K562 (cell line): ENCODE results near the gene PFN3. TPM values are rescaled to one million over a fixed set of nuclear protein-coding genes. Genes with fewer than 3 reads are reported as not detected.
A peak's percentile ranks its signal among the peaks of the same experiment; 100 is the strongest.

Experiments used
- ATAC-seq: fragments of 200-7000 bp; cut with Tn5 transposase; 3 replicates; pipeline ENCODE4 v1.9.1; 2020; ENCODE audit warnings: moderate library complexity
- Bru-seq: library from RNA; stranded (reverse); fragments of 400-500 nt; gene quantifications from one replicate; lab custom pipeline; 2021; lab: Mats Ljungman, UMichigan
- BruChase-seq, 2 experiments: library from RNA; stranded (reverse); fragments of 400-500 nt; gene quantifications; one replicate each; lab custom pipeline; 2021; lab: Mats Ljungman, UMichigan
- BruUV-seq: library from RNA; stranded (reverse); fragments of 400-500 nt; replicated peaks from 2 replicates; lab custom pipeline; 2021; lab: Mats Ljungman, UMichigan
- CTCF ChIA-PET: fragments of 300-600 bp; formaldehyde crosslinking; extraction: SDS; loops from one replicate; lab custom pipeline; 2021; ENCODE audit warnings: low intra/inter-chr PET ratio; lab: Yijun Ruan, JAX
- POLR2A ChIA-PET: fragments of 300-600, 350-650 bp; sonication (Branson Sonifier 250); formaldehyde crosslinking; extraction: SDS; loops from one replicate; lab custom pipeline; 2021; ENCODE audit warnings: antibody characterized with exemption, inconsistent platforms; lab: Yijun Ruan, JAX
- DNase-seq, 4 experiments: peaks; one replicate each; pipeline versions ENCODE4 v3.0.0 to v3.0.0-alpha.2; 2011 to 2018; ENCODE audit warnings: low spot score in 3 of 4, mixed read lengths in 3 of 4; ENCODE audit errors: extremely low read depth in 1 of 4
- FAIRE-seq: peaks from 2 replicates; lab custom pipeline; 2011; peaks lifted over from hg19 to GRCh38; lab: Jason Lieb, UNC
- H2AFZ ChIP-seq: 2 replicates; pipeline ENCODE4 v1.6.0; 2011; ENCODE audit warnings: low read depth, low read length, control low read depth, inconsistent platforms
- H3K27ac ChIP-seq: fragments of 200-600 bp; 3 replicates; pipeline ENCODE4 v1.8.0; 2011; ENCODE audit warnings: low read depth, mild to moderate bottlenecking, control low read depth, inconsistent platforms, low read length, moderate library complexity, mixed read lengths; ENCODE audit errors: extremely low read depth
- H3K27me3 ChIP-seq, 2 experiments: fragments of 300-600 bp in 1 of 2; 2 replicates in 1 of 2; 3 replicates in 1 of 2; pipeline versions ENCODE4 v1.6.0 to v1.8.0; 2011; ENCODE audit warnings: inconsistent platforms in 2 of 2, low read length in 2 of 2, mild to moderate bottlenecking in 1 of 2, mixed read lengths in 1 of 2, moderate library complexity in 1 of 2; ENCODE audit not compliant: control insufficient read depth in 2 of 2, insufficient read depth in 2 of 2
- H3K36me3 ChIP-seq: fragments of 300-600 bp; 3 replicates; pipeline ENCODE4 v1.8.0; 2011; ENCODE audit warnings: mild to moderate bottlenecking, low read length, inconsistent platforms; ENCODE audit not compliant: control insufficient read depth, insufficient read depth
- H3K4me1 ChIP-seq, 2 experiments: fragments of 200-600 bp in 1 of 2; replicated peaks in 1 of 2; 2 replicates in 1 of 2; 3 replicates in 1 of 2; pipeline versions ENCODE4 v1.5.1 to v1.8.0; 2011; ENCODE audit warnings: inconsistent platforms in 2 of 2, low read length in 2 of 2, mild to moderate bottlenecking in 1 of 2, mixed read lengths in 1 of 2, moderate library complexity in 1 of 2; ENCODE audit not compliant: control insufficient read depth in 2 of 2, insufficient read depth in 2 of 2
- H3K4me2 ChIP-seq: 2 replicates; pipeline ENCODE4 v1.6.1; 2011; ENCODE audit warnings: low read length, control low read depth, inconsistent platforms, mixed read lengths; ENCODE audit not compliant: insufficient read depth
- H3K4me3 ChIP-seq: fragments of 200-600 bp; sonication (generic), shearing (Covaris generic); 2 replicates; pipeline ENCODE4 v1.5.1; 2016; ENCODE audit warnings: control low read depth, inconsistent platforms
- H3K79me2 ChIP-seq: fragments of 200-600 bp; 3 replicates; pipeline ENCODE4 v1.8.0; 2011; ENCODE audit warnings: low read length, inconsistent platforms; ENCODE audit not compliant: control insufficient read depth, insufficient read depth
- H3K9ac ChIP-seq, 2 experiments: 2 replicates each; pipeline versions ENCODE4 v1.6.0 to v1.6.1; 2011; ENCODE audit warnings: low read depth in 2 of 2, low read length in 2 of 2, control low read depth in 1 of 2, inconsistent platforms in 1 of 2, mild to moderate bottlenecking in 1 of 2, mixed read lengths in 1 of 2; ENCODE audit not compliant: insufficient read depth in 1 of 2
- H3K9me1 ChIP-seq: one replicate; pipeline ENCODE4 v1.6.0; 2011; ENCODE audit warnings: inconsistent platforms, mild to moderate bottlenecking, low read length, moderate library complexity; ENCODE audit not compliant: control insufficient read depth, insufficient read depth
- H3K9me3 ChIP-seq: replicated peaks from 2 replicates; pipeline ENCODE4 v1.5.1; 2011; ENCODE audit warnings: low read depth, low read length, inconsistent platforms; ENCODE audit not compliant: control insufficient read depth, insufficient read depth
- H4K20me1 ChIP-seq: replicated peaks from 2 replicates; pipeline ENCODE4 v1.6.1; 2011; ENCODE audit warnings: low read length, inconsistent platforms, mixed read lengths; ENCODE audit not compliant: control insufficient read depth, insufficient read depth
- ATF1 ChIP-seq, 2 experiments: fragments of 450-650 bp in 1 of 2; IDR thresholded peaks; 2 replicates each; pipeline ENCODE4 v1.6.1; 2016; ENCODE audit warnings: missing compliant biosample characterization in 1 of 2, missing genetic modification characterization in 1 of 2
- CREM ChIP-seq: IDR thresholded peaks from 2 replicates; pipeline ENCODE4 v1.6.1; 2014; ENCODE audit warnings: antibody characterized with exemption, low read depth
- TRIM24 ChIP-seq, 2 experiments: fragments of 450-650 bp; IDR thresholded peaks; 2 replicates each; pipeline ENCODE4 v1.6.1; 2016
- ZBTB33 ChIP-seq: sonication (generic); formaldehyde crosslinking; IDR thresholded peaks from 2 replicates; pipeline ENCODE4 v1.8.1; 2023; ENCODE audit warnings: mild to moderate bottlenecking, missing genetic modification reagents
- WGBS: fragments of 100-300 bp; shearing (Covaris generic); methylation state at CpG from one replicate; pipeline ENCODE4 v1.1.6; 2016; ENCODE audit warnings: low coverage, mixed read lengths; ENCODE audit not compliant: insufficient coverage; ENCODE audit errors: missing lambda C conversion rate; 5-methylcytosine and 5-hydroxymethylcytosine counted together
- in situ Hi-C: fragments of 300-500 bp; cut with MboI; formaldehyde crosslinking; loops from 4 replicates; pipeline ENCODE4 v1.15.0; 2018; ENCODE audit warnings: inconsistent platforms, mixed read lengths
- intact Hi-C: fragments of 100-400 bp; cut with micrococcal nuclease; formaldehyde crosslinking; loops from 2 replicates; pipeline ENCODE4 v1.14.2; 2022
- long read RNA-seq, 3 experiments: library from polyadenylated mRNA in 2 of 3; library from RNA in 1 of 3; unstranded in 2 of 3; stranded (forward) in 1 of 3; transcript quantifications; one replicate each; pipeline ENCODE4 v2.0.0, GENCODE V29; 2019 to 2022
- polyA minus RNA-seq, 3 experiments: library from RNA; depleted of rRNA, polyadenylated mRNA; stranded (reverse); fragments of >200 nt; gene quantifications; 2 replicates each; pipeline ENCODE4 v1.2.3, GENCODE V29; 2011
- polyA plus RNA-seq, 8 experiments: library from polyadenylated mRNA; depleted of rRNA in 4 of 8; stranded (reverse) in 5 of 8; unstranded in 3 of 8; fragments of >200 nt; fragmentation: Nextera tagmentation in 2 of 8; fragmentation: Illumina TruSeq in 1 of 8; extraction: Ambion mirVana in 2 of 8; extraction: Trizol in 1 of 8; gene quantifications; 2 replicates each; pipeline versions ENCODE4 v1.2.1 to v1.2.3, GENCODE V29; 2011 to 2014; ENCODE audit warnings: inconsistent platforms in 1 of 8, missing spikeins in 1 of 8
- total RNA-seq, 7 experiments: library from RNA; depleted of rRNA in 6 of 7; stranded (reverse); fragments of >200 nt in 6 of 7; fragmentation: Illumina TruSeq in 2 of 7; extraction: Trizol in 2 of 7; gene quantifications; 2 replicates each; pipeline versions ENCODE4 v1.2.1 to v1.2.3, GENCODE V29; 2011 to 2021; ENCODE audit warnings: low replicate concordance in 1 of 7

PFN3 gene
- not detected in 2 replicates for total RNA-seq (2011; cell fraction: chromatin; rRNA removed; ENCODE audit: low replicate concordance)
- total RNA-seq (2011; cell fraction: nucleolus; rRNA removed) = not detected in 2 replicates
- total RNA-seq (2011; cell fraction: nucleoplasm; rRNA removed) = not detected in 2 replicates
- total RNA-seq (2014; rRNA removed) = not detected in 2 replicates
- not detected in 2 replicates for total RNA-seq (2014; rRNA removed; fragmentation: Illumina TruSeq; extraction: Trizol)
- total RNA-seq (2015; rRNA removed; fragmentation: Illumina TruSeq; extraction: Trizol) = not detected in 2 replicates
- not detected in 2 replicates for total RNA-seq (2021)
- polyA plus RNA-seq (2011; rRNA removed) = not detected in 2 replicates
- not detected in 2 replicates for polyA plus RNA-seq (2011; cell fraction: cytosol; rRNA removed)
- not detected in 2 replicates for polyA plus RNA-seq (2011; cell fraction: nucleus; rRNA removed)
- not detected in 2 replicates for polyA plus RNA-seq (2012)
- not detected in 2 replicates for polyA plus RNA-seq (2014; fragmentation: Illumina TruSeq; extraction: Trizol)
- polyA plus RNA-seq (2014; fragmentation: Nextera tagmentation; extraction: Ambion mirVana) = not detected
- not detected in 2 replicates for polyA plus RNA-seq (2014; rRNA removed)
- polyA minus RNA-seq (2011; rRNA and poly(A)+ RNA removed) = not detected in 2 replicates
- polyA minus RNA-seq (2011; cell fraction: cytosol; rRNA and poly(A)+ RNA removed) = not detected in 2 replicates
- 0.67 TPM in 1 of 2 replicates, not detected in the other for polyA minus RNA-seq (2011; cell fraction: nucleus; rRNA and poly(A)+ RNA removed)
- not detected for Bru-seq, nascent RNA
- BruChase-seq, experiment 1, labeled RNA remaining after a 2-hour chase = not detected
- not detected for BruChase-seq, experiment 2, labeled RNA remaining after a 6-hour chase
- long read RNA-seq, experiment 1 = 0 reads
- long read RNA-seq, experiment 2 = 0 reads
- long read RNA-seq, experiment 3 = 0 reads

GRCh38 chr5:177399997-177400868 lies at the start of gene PFN3:
Gene PFN3, minus strand, starts transcription at chr5:177400661. Its CDS starts 85 bp downstream, at chr5:177400576.
- ATAC-seq (no peak), FAIRE-seq (no peak), DNase-seq (no peak)
- POLR2A ChIA-PET = interaction anchor here (0.6 to 1.1 kb wide), 2 partner anchors 7 to 50 kb away, joined by 3 read pairs; no protein-coding TSS in a partner anchor
- Histone ChIP-seq H3K4me1 (peaks cover 8 to 48% of the 10 kb centered on the region in 2 experiments), H3K79me2 (peaks cover 4% of the 10 kb centered on the region; the same call in 1 of the 3 replicates), H3K27ac (no peak within 1 kb of the TSS), H3K36me3 (no peaks in the 10 kb centered on the region), H4K20me1 (no peaks in the 10 kb centered on the region), H2AFZ (no peak within 1 kb of the TSS), H3K27me3 (peaks cover 2 to 27% of the 10 kb centered on the region in 2 experiments; a peak in 3 of 5 replicates), H3K9ac (no peak within 1 kb of the TSS), H3K9me1 (no peaks in the 10 kb centered on the region), H3K9me3 (no peaks in the 10 kb centered on the region), H3K4me3 (no peak within 1 kb of the TSS), H3K4me2 (no peak within 1 kb of the TSS)
- in situ Hi-C loops = loop anchor here (10.0 kb wide), 1 partner anchor 665 kb away; no protein-coding TSS in a partner anchor
- TF ChIP-seq TRIM24 (IDR thresholded peaks at IDR 0.05) (no peak), ZBTB33 (peak; percentile 99), CREM (peak; percentile 18; the same call in 1 of the 2 replicates), ATF1 (CRISPR knock-in tag; IDR thresholded peaks at IDR 0.05) (no peak), ATF1 (tag; IDR thresholded peaks at IDR 0.05) (0 out of 2 replicates have a peak, but pooled peaks have one; percentile 38)
- CTCF ChIA-PET = no interaction called here
- intact Hi-C loops = no loop called here
- 90% methylated on average over 58 of the region's 92 CpGs for WGBS
- no TSS peak for BruUV-seq
